ENCODE data around the gene KRT15.

The KRT15 gene

DNA sequence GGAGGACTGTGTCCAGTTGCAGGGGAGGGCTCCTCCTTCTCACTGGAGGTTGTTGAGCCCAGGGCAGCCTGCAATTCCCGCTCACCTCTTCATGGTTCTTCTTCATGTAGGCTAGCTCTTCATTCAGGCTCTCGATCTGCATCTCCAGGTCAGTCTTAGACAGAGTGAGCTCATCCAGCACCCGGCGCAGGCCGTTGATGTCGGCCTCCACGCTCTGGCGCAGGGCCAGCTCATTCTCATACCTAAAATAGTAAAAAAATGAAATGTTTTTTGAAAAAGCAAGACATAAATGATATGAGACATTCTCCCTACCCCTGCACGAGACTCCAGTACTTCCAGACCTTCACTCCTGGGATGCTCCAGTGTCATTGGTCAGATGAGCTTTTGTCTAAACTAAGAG, 15.5 kb downstream of the KRT15 start:
- no peak for DNase-seq

DNA sequence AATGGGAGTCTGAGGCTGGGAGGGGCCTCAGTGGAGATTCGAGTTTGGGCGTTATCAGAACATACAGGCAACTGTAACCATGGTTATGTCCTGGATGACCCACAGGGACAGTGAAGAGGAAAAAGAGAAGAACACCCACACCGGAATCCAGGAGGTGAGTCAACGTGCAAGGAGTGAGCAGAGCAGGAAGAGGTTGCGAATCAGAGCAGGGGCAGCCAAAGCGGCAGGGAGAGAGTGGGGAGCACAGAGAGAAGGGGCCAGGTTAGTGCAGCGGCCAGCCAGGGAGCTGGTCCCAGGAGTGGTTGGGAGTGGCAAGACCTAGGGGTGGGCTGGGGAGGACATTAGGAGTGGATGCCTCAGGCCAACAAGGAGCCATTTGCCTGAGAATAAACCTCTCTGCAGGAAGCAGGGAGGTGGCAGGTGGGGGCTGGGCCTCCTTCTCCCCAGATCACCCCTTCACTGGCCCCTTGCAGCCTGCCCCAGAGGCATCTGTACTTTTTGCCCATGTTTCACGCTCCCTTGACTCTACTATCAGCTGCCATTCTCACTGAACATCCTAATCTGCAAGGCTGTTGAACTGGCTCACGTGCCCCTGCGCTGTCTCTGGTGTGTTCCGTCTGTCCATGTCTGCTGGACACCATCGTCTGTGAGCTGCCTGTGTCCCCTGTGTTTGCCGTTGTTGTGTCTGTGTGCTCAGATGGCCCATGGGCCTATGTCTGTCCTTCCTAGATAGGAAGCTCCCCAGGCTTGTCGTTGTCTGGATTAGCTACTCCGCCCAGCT, 18.4 kb downstream of the KRT15 start:
- DNase-seq: no peak

DNA sequence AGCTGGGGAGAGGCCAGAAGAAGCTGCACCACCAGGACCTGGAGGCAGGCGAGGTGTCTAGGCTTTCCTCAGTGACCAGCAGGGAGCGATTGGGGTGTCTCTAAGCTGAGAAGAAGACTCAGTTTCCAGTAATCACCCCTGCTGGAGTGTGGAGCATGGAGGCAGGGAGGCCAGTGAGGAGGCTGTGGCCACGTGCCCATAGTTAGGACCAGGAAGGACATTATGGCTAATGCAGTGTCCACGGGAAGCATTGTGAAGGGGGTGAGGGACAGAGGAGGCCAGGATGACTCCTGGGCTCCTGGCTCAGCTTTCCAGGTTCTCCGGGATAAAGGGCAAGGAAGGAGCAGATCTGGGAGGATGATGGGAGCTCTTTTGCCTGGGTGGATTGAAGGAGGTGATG, 19.0 kb downstream of the KRT15 start:
- DNase-seq: no peak

DNA sequence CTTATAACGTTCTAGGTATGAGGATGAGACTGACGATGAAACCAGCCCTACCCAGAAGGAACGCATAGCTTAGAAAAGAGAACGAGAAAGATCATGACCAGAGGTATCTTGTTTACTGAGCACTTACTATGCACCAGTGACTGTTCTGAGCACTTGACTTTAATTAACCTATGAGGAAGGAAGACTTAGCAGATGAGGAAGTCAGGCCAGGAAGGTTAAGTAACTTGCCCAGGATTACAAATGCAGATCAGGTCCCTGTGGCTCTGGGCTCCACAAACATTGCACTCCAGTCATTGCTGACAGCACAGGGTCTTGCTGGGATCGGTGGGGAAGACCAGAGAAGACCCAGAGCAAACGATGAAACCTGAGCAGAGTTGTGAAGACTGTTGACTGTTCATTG, 20.4 kb downstream of the KRT15 start:
- no peak for DNase-seq

DNA sequence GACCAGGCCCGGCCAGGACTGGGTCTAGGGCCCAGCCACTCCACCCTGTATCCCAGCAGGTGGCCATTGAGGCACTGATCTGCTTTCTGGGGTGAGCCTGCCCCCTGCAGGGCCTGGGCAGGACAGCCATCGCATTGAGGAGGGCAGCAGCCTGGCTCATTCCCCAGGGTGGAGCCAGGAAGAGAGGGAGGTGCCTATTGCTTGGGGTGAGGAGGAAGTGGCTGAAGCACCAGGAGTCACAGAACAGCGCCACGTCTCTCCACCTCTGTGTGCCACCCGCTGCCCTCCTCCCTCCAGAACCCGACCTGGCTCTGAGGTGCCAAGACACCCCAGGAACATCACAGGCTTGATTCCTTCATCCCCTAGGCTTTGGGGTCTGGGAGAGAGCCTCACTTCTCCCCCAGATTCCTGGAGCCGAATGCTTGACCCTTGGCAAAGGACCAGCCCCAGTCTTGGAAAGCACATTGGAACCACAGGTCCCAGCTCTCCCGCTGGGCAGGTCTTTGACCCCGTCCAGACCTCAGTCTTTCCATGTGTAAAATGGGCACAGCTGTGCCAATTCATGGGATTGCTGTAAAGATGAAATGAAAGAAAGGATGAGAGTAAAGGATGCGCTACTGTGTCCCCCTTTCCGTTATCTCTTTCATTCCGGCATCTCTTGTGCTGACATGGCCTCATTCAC, 21.7 kb downstream of the KRT15 start:
- DNase-seq: no peak

DNA sequence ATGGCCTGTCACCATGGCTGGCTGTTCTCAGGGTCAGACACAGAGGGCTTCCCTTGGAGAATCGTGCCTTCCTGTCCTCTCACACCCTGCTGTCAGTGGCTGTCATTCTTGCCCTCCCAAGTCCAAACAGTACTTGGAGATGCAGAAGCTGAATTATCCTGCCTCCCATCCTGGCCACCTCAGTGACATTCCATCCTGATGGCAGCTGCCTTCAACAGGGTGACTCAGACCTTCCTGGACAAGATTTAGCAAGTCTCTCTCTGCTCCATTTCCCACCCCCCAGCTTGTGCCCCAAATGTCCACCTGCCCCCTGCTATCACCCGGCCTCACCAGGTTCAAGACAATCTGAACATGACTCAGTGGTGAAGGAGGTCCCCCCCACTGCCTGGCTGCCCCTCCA, 24.2 kb downstream of the KRT15 start:
- DNase-seq: no peak

DNA sequence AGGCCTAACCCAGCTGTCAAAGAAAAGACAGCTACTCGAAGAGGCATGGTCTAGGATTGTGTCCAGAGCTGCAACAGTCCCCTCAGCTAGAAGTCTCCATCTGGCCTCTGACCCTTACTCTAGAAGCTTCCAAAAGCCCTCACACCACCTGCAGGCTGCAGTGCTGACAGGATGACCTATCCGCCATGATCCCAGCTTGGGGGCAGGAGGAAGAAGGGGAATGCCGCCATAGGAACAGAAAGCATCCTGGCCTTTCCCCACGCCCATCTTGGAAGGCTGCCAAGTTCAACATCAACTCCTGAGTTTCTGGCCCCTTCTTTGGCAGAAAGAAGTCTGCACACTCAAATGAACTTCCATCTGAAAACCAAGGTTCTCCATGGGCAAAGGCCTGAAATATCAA, 25.9 kb downstream of the KRT15 start:
- DNase-seq: no peak

DNA sequence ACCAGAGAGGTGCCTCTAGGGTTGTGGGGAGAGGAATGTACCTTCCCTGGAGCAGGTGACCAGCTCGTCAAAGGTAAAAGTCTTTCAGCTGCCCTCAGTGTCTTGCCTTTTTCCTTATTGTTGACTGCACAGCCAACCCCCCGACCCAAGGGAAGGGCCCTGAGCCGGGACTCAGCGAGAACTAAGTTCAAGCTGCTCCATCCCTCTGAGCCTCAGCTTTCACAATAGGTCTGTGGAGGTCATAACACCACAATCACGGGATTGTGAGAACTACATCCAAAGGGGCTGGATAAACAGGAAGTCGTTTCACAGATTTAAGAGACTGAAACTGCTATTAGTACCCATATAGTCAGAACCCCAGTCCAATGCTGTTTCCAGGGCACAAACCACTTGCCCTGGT, 26.3 kb downstream of the KRT15 start:
- no peak for DNase-seq

DNA sequence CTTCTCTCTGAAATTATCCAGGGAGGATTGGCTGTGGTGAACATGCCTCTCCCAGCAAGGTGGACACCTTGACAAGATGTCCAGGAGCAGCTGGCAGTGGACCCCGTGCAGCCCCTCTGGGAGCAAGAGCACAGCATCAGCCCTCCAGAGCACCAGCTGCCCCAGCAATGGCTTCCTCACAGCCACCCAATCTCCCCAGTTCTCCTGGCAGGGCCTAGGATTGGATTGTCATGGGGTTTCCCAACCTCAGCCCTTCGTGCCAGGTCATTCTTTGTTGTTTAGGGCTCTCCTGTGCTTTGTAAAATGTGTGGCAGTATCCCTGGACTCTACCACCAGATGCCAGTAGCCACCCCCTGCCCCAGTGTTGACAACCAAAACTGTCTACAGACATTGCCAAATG, 27.2 kb downstream of the KRT15 start:
- no peak for DNase-seq

DNA sequence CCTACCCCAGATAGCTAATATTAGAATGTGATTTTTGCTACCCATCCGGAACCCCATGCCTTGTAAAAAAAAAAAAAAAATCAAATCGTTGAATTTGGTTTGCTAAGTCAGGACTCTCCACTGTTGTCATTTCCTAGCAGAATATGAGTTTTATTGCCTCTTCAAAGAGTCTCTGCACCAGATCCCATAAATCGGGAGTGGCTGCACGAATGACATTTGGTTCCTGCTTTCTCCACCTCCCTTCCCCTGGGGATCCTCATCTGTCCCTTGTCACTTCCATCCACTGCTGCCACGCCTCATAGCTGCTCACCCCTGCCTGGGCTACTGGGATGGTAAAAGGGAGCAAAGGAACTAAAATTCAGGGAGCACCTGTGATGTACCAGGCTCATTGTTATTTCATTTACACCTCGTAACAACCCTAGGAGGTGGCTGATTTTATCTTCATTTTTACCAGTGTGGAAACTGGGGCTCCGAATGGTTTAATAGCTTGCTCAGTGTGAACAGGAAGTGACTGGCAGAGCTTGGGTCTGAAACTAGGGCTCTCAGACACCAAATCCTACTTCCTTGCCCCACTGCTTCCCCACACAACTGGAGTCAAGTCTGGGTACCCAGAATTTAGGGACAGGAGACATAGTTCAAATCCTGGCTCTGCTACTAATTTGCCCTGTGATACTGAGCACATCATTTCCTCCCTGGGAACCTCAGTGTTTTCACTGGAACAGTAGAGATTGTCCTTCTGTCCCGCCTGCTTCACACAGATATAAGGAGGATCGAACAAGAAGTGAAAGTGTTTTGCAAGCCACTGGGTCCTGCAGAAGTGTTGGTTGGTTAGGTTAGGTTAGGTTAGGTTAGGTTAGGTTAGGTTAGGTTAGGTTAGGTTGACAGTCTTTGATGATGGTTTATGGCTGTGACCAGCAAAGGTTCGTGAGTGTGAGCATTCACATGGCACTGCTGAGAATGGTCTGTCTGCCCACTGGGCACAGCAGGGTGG, 28.4 kb downstream of the KRT15 start:
- no peak for DNase-seq

DNA sequence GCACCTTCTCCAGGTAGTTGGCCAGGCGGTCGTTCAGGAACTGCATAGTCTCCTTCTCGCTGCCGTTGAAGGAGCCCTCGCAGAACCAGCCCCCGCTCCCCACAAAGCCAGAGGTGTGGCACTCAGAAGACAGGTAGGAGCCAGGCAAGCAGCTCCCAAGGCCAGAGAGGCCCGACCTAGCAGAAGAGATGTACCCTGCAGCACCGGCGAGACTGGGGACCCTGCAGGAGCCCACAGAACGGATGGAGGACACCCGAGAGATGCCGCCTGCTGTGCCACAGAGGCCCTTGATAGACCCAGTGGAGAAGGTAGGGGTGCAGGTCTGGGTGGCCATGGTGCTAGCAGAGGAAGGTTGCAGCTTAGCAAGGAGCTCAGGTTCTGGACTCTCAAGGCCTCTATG, 29.2 kb downstream of the KRT15 start, which contains the start of gene KRT36:
Gene KRT36 (minus strand): TSS at position 380 of the 400 bp plus-strand sequence. CDS start 46 bp downstream, at position 334.
- no peak for DNase-seq

DNA sequence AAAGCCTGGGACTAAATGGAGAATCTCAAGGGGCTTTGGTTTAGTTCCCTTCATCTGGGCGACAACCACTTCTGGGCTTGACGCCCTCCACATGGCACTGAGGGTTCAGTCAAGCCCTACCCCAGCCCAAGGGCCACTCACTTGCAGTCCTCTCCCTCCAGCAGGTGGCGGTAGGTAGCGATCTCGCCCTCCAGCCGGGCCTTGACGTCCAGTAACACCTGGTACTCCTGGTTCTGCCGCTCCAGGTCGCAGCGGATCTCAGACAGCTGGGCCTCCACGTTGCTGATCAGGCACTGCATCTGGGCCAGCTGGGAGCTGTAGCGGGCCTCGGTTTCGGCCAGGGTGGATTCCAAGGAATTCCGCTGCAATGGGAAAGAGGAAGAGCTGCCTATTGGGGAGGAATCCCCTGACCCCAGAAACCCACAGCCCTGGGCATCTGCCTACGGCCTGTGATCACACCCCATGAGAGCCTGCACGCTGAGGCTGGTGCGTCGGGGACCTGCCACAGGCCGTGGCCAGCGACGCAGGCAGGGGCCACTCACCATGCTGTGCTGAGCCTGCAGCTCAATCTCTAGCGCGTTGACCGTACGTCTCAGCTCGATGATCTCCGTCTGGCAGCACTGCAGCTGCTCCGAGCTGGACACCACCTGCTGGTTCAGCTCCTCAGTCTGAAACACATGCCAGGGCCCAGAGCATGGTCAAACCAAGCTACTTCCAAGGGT, 31.7 kb downstream of the KRT15 start:
- DNase-seq: peak in 1 of 4 experiments; percentile 10

DNA sequence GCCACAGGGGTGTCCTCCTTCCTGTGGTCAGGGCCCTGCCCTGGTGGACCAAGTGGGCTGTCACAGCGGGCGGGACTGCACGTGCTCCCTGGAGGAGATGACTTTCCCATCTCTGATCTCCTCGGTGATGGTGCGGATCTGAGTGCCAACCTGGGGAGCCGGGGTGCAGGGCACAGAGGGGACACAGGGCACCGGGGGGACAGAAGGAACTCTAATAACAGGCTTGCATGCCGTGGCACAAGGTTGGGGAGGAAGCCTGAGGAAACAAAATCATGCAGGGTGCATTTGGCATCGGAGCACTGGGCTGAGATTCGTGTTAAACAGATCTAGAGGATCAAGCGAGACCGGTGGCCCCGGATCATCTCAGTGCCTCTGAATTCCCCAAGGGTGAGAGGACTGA, 32.4 kb downstream of the KRT15 start:
- DNase-seq: no peak

DNA sequence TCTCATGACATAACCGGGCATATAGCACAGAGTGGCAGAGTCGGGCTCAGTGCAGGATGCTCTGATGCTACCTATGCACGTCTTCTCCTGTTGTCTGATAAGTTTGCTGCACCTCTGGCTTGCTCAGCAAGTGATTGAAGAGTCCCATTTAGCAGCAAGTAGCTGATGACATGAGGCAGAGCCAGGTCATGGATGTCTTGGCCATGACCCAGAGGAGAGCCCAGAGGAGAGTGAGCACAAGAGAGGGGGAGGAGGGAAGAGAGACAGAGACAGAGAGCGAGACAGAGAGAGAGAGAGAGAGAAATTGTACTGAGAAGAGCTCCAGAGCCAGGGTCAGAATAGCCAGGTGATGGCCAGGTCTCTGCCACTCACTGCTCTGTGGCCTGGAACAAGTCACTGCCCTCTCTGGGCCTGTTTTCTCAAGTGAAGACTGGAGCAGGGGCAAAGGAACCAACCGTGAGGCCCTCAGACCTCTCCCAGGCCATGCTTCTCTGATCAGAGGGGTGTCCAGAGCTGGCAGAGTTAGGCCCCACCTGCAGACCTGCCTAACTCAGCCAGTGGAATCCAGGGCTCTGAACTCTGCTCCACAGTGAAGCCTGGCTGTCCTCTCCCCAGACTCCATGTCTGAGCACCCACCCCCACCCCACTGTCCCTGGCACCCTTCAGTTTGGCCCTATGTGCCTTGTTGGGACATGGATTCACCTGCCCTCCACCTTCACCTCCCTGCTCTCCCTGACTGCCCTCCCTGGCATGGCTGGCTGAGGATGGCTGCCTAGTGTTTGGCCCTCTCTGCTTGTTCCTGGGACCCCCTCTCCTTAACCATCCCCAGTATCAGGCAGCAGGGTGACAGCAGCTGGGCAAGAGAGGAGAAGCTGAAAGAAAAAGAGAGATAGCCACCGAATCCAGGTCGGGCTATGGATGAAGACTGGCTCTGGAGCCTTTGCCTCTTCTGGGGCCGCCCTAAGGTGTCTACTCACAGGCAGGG, 33.5 kb downstream of the KRT15 start:
- DNase-seq: no peak

DNA sequence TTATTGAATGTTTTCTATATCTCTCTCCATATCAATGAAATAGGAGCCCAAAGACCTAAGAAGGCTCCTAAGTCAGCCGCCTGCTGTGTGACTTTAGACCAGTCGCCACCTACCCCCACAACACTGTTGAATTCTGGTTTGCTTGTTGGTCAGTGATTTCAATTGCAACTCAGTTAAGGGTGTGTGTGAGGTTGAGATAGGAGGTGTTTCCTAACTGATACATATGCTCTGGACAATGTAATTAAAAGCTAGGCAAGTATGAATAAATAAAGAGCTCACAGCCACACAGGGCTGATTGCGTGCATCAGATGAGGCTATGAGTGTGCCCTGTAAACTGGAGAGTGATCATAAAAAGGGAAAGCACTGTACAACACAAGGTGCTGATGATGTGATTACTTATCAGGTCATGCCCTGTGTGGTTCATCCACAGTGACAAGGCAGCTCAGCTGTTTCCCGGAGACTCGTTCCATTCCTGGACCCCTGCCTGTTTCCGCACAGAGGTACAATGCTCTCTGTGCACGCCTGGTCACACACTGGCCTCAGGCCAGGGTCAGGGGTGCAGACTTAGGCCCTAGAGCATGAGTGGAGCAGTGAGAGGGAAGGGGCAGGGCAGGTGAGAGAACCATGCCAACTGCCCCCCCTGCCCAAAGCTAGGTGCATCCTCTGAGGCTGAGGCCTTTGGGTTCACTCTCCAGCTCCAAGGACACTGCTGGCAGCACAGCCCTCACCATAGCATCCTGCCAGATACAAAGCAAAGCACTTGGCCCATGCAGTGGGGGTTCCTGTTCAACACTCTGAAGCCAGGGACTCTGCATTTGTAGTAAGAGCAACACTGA, 34.5 kb downstream of the KRT15 start:
- no peak for DNase-seq

DNA sequence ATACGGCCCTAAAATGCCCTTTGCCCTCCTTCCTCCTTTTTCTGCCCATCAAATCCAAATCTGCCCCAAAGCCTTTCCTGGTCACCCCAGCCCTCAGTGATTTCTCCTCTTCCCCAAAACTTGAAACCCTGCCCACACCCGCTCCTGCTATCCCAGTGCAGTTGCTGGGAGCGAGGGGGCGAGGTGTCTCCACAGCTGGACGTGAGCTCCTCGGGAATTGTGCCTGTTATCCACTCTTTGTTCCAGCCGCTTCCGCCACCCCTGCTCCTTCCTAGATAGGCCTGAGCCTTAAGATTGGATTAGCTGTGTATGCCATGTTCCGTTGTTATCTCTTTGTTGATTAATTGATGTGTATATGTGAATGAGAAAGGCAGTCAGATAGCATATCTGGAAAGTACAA, 35.2 kb downstream of the KRT15 start:
- DNase-seq: no peak

DNA sequence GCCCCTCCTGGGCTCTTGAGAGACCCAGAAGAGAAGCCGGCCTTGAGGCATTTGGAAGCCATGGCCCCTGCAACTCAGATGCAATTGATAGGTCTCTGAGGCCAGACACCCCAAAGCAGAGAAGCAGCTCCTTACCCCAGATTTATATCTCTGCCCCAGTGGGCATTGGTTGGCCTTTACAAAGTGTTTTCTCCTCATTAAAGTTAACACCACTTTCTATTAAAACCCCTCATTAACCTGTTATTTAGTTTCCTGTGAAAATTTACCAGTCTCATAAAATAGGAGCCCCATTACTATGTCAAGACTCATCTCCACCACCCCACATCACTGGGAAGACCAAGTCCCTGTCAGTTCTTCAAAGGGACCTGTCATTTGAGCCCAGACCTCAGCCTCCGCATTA, 37.7 kb downstream of the KRT15 start, which contains the start of gene KRT35:
Gene KRT35 (minus strand): TSS at position 116 of the 400 bp plus-strand sequence. CDS start 54 bp downstream, at position 62.
- no peak for DNase-seq

DNA sequence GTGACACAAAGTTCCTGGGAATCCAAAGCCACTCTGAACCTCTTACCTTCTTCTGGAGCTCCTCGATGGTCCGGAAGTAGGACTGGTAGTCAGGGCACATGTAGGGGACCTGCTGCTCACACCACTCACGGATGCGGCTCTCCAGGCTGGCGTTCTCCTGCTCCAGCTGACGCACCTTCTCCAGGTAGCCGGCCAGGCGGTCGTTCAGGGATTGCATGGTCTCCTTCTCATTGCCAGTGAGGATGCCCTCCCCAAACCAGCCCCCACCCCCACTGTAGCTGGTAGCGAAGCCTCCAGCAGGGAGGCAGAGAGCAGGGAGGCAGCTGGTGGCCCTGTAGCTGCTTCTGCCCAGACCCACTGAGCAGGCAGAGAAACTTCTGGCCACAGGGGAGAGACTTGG, 38.1 kb downstream of the KRT15 start:
- no peak for DNase-seq

DNA sequence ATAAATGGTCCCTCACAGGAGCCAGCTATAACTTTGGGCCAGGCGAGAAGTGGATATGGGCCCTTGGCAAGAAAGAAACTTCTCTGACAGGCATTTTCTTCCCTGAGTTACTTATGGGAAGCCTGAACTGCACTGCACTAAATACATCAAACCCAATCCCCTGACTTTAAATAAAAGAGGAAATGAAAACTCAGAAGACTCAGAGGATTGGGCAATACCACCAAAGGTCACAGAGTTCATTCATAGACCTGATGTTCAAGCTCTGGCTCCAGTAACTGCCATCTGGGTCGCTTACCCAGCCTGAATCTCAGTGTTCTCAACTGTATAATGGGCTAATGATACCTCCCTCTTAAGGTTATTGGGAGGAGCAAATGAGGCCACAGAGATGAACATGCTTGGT, 38.6 kb downstream of the KRT15 start:
- no peak for DNase-seq

DNA sequence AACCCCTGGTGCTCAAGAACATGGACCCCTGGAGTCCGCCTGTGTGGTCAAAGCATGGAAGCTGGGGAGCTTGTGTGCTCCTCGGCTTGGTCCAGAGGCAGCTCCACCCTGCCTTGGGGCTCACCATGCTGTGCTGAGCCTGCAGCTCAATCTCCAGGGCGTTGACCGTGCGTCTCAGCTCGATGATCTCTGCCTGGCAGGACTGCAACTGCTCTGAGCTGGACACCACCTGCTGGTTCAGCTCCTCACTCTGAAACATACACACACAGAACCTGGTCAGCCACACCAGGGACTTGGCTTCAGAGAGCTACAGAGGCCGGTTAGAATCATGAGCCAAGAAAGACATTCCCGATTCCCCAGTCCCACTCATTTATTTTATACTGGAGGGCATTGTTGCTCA, 40.5 kb downstream of the KRT15 start:
- DNase-seq: no peak

Measured in activated CD4-positive, CD25-positive, alpha-beta regulatory T cell (primary cell).